GM19452 (cell line): Measurements from ENCODE around the gene B3GALT6.

ENCODE experiments used
- ATAC-seq: cut with Tn5 transposase; IDR thresholded peaks from one replicate; pipeline ENCODE4 v1.9.1; 2021; ENCODE audit not compliant: unreplicated experiment

Gene B3GALT6

DNA sequence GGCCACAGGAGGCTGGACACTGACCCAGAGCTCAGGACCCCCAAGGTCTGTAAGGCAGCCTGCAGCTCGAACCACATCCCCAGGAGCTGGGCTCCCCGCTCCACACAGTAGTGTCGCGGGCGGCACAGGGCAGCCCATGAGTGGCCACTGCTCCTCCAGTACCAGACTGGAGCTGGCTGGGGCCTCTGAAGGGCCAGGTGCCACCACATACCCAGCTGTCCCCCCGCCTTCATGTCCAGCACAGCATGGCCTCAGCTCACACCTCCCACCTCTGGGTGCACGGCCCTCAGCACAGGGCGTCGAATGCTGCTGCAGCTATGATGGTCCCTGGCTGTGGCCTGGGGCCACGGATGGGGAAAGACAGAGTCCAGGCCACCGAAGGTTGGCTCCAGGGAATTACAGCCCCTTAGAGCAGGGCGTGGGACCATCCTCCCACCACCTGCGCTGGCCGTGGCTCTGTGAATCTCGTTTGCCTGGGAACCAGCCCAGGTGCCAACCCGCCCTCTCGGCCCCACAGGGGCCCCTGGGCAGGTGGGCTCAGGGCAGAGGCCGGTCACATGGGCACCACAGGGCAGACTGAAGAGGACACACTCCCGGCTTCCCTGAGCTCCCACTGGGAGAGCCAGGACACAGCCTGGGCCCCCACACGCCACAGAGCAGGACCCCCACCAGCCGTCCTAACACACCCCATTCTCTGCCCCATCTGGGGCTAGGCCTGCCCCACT is 16.0 kb upstream of the B3GALT6 start:
- ATAC-seq, result no peak

- ATAC-seq, result no peak
Observed at GRCh38 chr1:1216770-1217620, 15.0 kb upstream of the B3GALT6 start.

- no peak for ATAC-seq
Observed at GRCh38 chr1:1217621-1218523, 14.2 kb upstream of the B3GALT6 start.

GRCh38 chr1:1218524-1219200 is 13.4 kb upstream of the B3GALT6 start:
- ATAC-seq, result no peak

DNA sequence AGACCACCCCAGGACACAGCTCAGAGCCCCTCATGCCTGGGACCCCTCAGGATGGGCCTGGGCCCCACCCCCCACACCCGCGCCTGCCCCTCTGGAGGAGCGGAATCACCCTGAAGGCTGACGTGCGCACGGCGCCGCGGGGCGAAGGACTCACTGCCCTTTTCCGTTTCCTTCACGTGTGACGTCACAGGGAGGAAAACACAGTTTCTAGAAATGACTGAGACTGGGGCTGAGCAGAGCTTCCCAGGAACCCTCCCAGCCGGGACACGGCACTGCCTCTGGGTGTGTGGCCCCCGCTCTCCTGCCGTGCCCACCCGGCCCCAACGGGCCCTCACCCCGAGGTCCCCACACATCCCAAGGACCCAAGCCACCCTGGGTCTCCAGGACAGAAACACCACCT is 12.7 kb upstream of the B3GALT6 start:
- no peak for ATAC-seq

DNA sequence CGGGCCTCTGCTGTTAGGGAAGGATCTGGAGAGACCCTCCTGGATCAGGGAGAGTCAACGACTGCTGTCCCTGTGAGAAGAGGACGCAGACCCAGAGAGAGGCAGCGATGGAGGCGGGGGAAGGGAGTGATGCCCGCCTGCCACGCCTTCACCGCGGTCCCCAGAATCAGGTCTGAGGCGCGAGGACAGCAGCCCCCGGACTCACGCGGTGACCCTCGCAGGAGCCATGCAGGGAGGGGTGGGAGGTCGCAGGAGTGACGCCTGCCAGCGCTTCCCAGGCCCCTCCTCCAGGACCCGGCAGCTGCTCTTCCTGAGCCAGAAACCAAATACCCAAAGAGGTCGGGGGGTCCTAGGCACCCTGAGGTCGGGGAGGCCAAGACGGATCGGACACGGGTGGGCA is 11.8 kb upstream of the B3GALT6 start:
- ATAC-seq, result no peak

- no peak for ATAC-seq
Observed at GRCh38 chr1:1221887-1222574, 10.0 kb upstream of the B3GALT6 start.

- ATAC-seq, result no peak
Observed at GRCh38 chr1:1222575-1223225, 9.3 kb upstream of the B3GALT6 start.

GRCh38 chr1:1223321-1223720 is 8.7 kb upstream of the B3GALT6 start:
- no peak for ATAC-seq

GRCh38 chr1:1223891-1224290 is 8.1 kb upstream of the B3GALT6 start:
- ATAC-seq, result no peak

DNA sequence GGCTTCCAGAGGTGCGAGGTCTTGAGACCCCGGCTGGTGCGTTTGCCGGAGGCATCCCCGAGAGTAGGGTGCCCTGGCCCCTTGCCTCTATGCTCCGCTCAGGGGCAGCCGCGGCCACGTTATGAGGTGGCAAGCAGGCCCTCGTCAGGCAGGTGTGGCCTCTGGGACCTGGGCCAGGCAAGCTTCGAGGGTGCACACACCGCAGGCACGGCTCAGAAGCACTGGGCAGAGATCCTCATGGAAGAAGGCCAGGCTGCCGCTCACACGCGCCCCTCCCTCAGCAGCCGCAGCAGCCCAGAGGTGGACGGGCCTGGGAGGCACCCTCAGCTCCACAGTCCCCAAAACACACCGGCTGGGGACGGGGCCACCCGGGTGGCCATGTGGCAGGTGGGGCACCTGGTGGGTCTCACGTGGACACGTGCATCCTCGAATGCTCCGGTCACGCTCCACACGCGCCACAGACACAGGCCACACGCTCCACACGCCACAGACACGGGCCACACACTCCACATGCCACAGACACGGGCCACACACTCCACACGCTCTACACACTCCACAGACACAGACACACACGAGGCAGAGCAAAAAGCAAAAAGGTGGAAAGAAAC is 6.7 kb upstream of the B3GALT6 start:
- no peak for ATAC-seq

- no peak for ATAC-seq
Observed at GRCh38 chr1:1225913-1226312, 6.1 kb upstream of the B3GALT6 start.

GRCh38 chr1:1226566-1227362 is 5.3 kb upstream of the B3GALT6 start:
- no peak for ATAC-seq

GRCh38 chr1:1227386-1227785 is 4.7 kb upstream of the B3GALT6 start:
- ATAC-seq, result no peak

GRCh38 chr1:1228187-1228586 is 3.9 kb upstream of the B3GALT6 start:
- no peak for ATAC-seq

DNA sequence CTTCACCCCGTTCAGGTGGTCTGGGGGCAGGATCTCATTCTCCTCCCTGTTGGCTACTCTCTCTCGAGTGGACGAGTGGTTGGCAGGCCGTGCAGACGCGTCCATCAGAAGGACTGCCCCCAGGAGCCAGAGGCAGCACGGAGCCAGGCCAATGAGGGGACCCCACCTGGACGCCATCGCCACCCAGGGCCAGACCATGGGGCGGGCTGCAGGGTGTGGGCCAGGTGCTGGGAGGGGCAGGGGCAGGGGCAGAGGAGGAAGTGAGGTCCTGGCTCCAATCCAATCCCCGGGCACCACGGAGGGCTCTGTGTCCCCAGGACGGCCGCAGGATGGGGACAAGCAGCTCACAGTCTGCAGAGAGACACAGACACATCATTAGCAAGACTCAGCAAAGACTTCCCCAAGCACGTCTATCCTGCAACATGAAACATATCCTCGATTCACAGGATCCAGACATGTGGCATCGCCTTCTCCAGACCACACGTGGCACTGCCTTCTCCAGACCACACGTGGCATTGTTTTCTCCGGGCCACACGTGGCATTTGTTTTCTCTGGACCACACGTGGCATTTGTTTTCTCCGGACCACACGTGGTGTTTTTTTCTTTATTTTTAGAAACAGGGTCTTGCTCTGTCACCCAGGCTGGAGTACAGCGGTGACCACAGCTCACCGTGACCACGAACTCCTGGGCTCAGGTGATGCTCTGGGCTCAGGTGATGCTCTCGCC is 3.3 kb upstream of the B3GALT6 start:
- ATAC-seq, result no peak

DNA sequence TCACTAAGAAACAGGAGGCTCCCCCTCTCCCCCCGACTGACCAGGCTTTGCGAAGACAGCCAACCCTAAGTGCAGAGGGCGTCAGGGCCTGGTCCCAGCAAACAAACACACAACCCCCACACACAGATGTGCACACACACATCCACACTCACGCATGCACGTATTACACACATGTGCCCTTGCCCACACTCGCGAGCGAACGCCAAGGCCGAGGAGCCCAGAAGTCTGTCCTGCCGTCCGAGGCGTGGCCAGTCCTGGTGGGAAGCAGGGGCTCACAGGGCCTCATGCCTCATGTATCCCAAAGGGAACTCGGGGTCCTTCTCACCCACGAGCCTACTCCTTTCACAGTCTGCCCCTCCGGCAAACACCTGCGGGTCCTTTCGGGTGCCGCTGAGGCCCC is 2.3 kb upstream of the B3GALT6 start:
- ATAC-seq, result no peak
